Measurements from ENCODE around the gene NCOA3. TPM values are rescaled to one million over a fixed set of nuclear protein-coding genes. Genes with fewer than 3 reads are reported as not detected.

The NCOA3 gene
- total RNA-seq, 1 experiment from 2014 or later: 96.7 TPM

- no TSS peak for BruUV-seq (replicated peaks)
- POLR2A ChIA-PET: interaction anchor here (0.6 kb wide), 3 partner anchors 120 to 182 kb away, joined by 3 to 5 read pairs (median 3); partner anchors contain the start of gene NCOA3
- Histone ChIP-seq H3K9me3 (no peaks in the 10 kb centered on the region), H3K4me1 (0 out of 2 replicates have a peak, but pooled peaks cover 6% of the 10 kb centered on the region), H3K27me3 (replicated peaks; ENCODE audit: control insufficient read depth, insufficient read depth, low read length) (no peaks in the 10 kb centered on the region), H3K4me3 (ENCODE audit: low read depth, low read length) (no peak overlapping the region), H3K36me3 (ENCODE audit: control insufficient read depth, insufficient read depth, low read length) (no peaks in the 10 kb centered on the region)
- Mint-ChIP-seq H3K9me3 (ENCODE audit: unreplicated experiment) (no peaks in the 10 kb centered on the region), H3K27me3 (ENCODE audit: insufficient read depth, unreplicated experiment) (no peaks in the 10 kb centered on the region), H3K36me3 (ENCODE audit: insufficient read depth, unreplicated experiment) (peaks cover 56% of the 10 kb centered on the region), H3K27ac (ENCODE audit: unreplicated experiment) (peak overlapping the region; percentile 4), H3K4me1 (ENCODE audit: low read depth, unreplicated experiment) (peaks cover 16% of the 10 kb centered on the region), H3K4me3 (ENCODE audit: unreplicated experiment) (no peak overlapping the region)
- CTCF ChIA-PET: interaction anchor here (0.6 to 1.9 kb wide), 14 partner anchors 86 to 420 kb away, joined by 3 to 31 read pairs (median 5); partner anchors contain the start of genes NCOA3 and ZMYND8
- DNase-seq: peak in 1 of 2 experiments; percentile 69
- peak; percentile 95 to 97 for TF ChIP-seq CTCF (IDR thresholded peaks at IDR 0.05; ENCODE audit: insufficient read depth in 1 of 2, low read depth in 1 of 2, low read length in 1 of 2, severe bottlenecking in 1 of 2, unreplicated experiment in 1 of 2)
- intact Hi-C loops (cut with micrococcal nuclease; ENCODE audit: unreplicated experiment): loop anchor here (1.0 to 5.0 kb wide), 6 partner anchors 119 to 868 kb away; partner anchors contain the start of gene NCOA3
These were observed 119.4 kb downstream of the NCOA3 start for GRCh38 chr20:47620808-47621805.

GRCh38 chr20:47622118-47622665 lies 120.5 kb downstream of the NCOA3 start:
- DNase-seq: no peak
- intact Hi-C loops (cut with micrococcal nuclease; ENCODE audit: unreplicated experiment): loop anchor here (5.0 kb wide), 2 partner anchors 120 to 425 kb away; partner anchors contain the start of gene NCOA3
- H3K36me3 Mint-ChIP-seq (ENCODE audit: insufficient read depth, unreplicated experiment): peaks cover 56% of the 10 kb centered on the region
- 0 out of 2 replicates have a peak, but pooled peaks cover 6% of the 10 kb centered on the region for H3K4me1 ChIP-seq
- no peaks in the 10 kb centered on the region for H3K27me3 ChIP-seq (replicated peaks; ENCODE audit: control insufficient read depth, insufficient read depth, low read length)
- H3K36me3 ChIP-seq (ENCODE audit: control insufficient read depth, insufficient read depth, low read length): no peaks in the 10 kb centered on the region
- no peaks in the 10 kb centered on the region for H3K9me3 ChIP-seq
- BruUV-seq (replicated peaks): no TSS peak
- H3K4me1 Mint-ChIP-seq (ENCODE audit: low read depth, unreplicated experiment): peaks cover 16% of the 10 kb centered on the region
- no peak overlapping the region for H3K4me3 Mint-ChIP-seq (ENCODE audit: unreplicated experiment)
- no peaks in the 10 kb centered on the region for H3K27me3 Mint-ChIP-seq (ENCODE audit: insufficient read depth, unreplicated experiment)
- ChIA-PET POLR2A (no interaction called here), CTCF (interaction anchor here (0.7 kb wide), 1 partner anchor 268 kb away, joined by 5 read pairs; no protein-coding TSS in a partner anchor)
- H3K9me3 Mint-ChIP-seq (ENCODE audit: unreplicated experiment): no peaks in the 10 kb centered on the region
- no peak overlapping the region for H3K27ac Mint-ChIP-seq (ENCODE audit: unreplicated experiment)
- no peak for TF ChIP-seq CTCF (IDR thresholded peaks at IDR 0.05; ENCODE audit: insufficient read depth in 1 of 2, low read depth in 1 of 2, low read length in 1 of 2, severe bottlenecking in 1 of 2, unreplicated experiment in 1 of 2)
- H3K4me3 ChIP-seq (ENCODE audit: low read depth, low read length): no peak overlapping the region

GRCh38 chr20:47623206-47623605 lies 121.5 kb downstream of the NCOA3 start:
- H3K9me3 Mint-ChIP-seq (ENCODE audit: unreplicated experiment): no peaks in the 10 kb centered on the region
- Histone ChIP-seq H3K36me3 (ENCODE audit: control insufficient read depth, insufficient read depth, low read length) (no peaks in the 10 kb centered on the region), H3K4me3 (ENCODE audit: low read depth, low read length) (no peak overlapping the region), H3K27me3 (replicated peaks; ENCODE audit: control insufficient read depth, insufficient read depth, low read length) (no peaks in the 10 kb centered on the region), H3K4me1 (0 out of 2 replicates have a peak, but pooled peaks cover 6% of the 10 kb centered on the region), H3K9me3 (no peaks in the 10 kb centered on the region)
- CTCF ChIA-PET: interaction anchor here (0.6 to 1.2 kb wide), 4 partner anchors 84 to 264 kb away, joined by 3 to 5 read pairs (median 4); no protein-coding TSS in a partner anchor
- peaks cover 16% of the 10 kb centered on the region for H3K4me1 Mint-ChIP-seq (ENCODE audit: low read depth, unreplicated experiment)
- no peak for TF ChIP-seq CTCF (IDR thresholded peaks at IDR 0.05; ENCODE audit: insufficient read depth in 1 of 2, low read depth in 1 of 2, low read length in 1 of 2, severe bottlenecking in 1 of 2, unreplicated experiment in 1 of 2)
- no peak overlapping the region for H3K27ac Mint-ChIP-seq (ENCODE audit: unreplicated experiment)
- POLR2A ChIA-PET: no interaction called here
- no peak for DNase-seq
- H3K27me3 Mint-ChIP-seq (ENCODE audit: insufficient read depth, unreplicated experiment): no peaks in the 10 kb centered on the region
- BruUV-seq (replicated peaks): TSS peak; percentile 26
- no peak overlapping the region for H3K4me3 Mint-ChIP-seq (ENCODE audit: unreplicated experiment)
- peaks cover 55% of the 10 kb centered on the region for H3K36me3 Mint-ChIP-seq (ENCODE audit: insufficient read depth, unreplicated experiment)
- intact Hi-C loops (cut with micrococcal nuclease; ENCODE audit: unreplicated experiment): loop anchor here (5.0 kb wide), 2 partner anchors 121 to 426 kb away; partner anchors contain the start of gene NCOA3
